NCI-H345 treated with DMSO at 0.1 percent for 48 hours (cell line): ENCODE results near the gene ARHGEF7.
"Not testable (repeated sequence)": the region's sequence is repeated elsewhere in the genome, so short reads cannot be mapped to it uniquely, and the experiment has no call there.

Experiments used
- DNase-seq: peaks from one replicate; lab custom pipeline; 2025; ENCODE audit not compliant: unreplicated experiment; lab: John Stamatoyannopoulos, UW

The ARHGEF7 gene

GRCh38 chr13:111194651-111195050, 79.5 kb downstream of the ARHGEF7 start:
- not testable (repeated sequence) for DNase-seq

GRCh38 chr13:111198732-111199378, 83.7 kb downstream of the ARHGEF7 start:
- not testable (repeated sequence) for DNase-seq

- DNase-seq = no peak
Observed at GRCh38 chr13:111201304-111201940, 86.3 kb downstream of the ARHGEF7 start.

GRCh38 chr13:111202156-111202621, 87.1 kb downstream of the ARHGEF7 start:
- DNase-seq = peak; percentile 40

- DNase-seq = no peak
Observed at GRCh38 chr13:111202745-111203144, 87.6 kb downstream of the ARHGEF7 start.

GRCh38 chr13:111203736-111204389, 88.8 kb downstream of the ARHGEF7 start:
- no peak for DNase-seq

GRCh38 chr13:111204438-111205177, 89.5 kb downstream of the ARHGEF7 start:
- DNase-seq = no peak

- no peak for DNase-seq
Observed at GRCh38 chr13:111206148-111206547, 91.0 kb downstream of the ARHGEF7 start.

GRCh38 chr13:111209613-111210012, 94.5 kb downstream of the ARHGEF7 start:
- DNase-seq = no peak

GRCh38 chr13:111210091-111210490, 95.0 kb downstream of the ARHGEF7 start:
- no peak for DNase-seq

GRCh38 chr13:111210544-111211469, 95.7 kb downstream of the ARHGEF7 start:
- DNase-seq = no peak

- DNase-seq = no peak
Observed at GRCh38 chr13:111211789-111212516, 96.8 kb downstream of the ARHGEF7 start.

- no peak for DNase-seq
Observed at GRCh38 chr13:111212517-111212873, 97.4 kb downstream of the ARHGEF7 start.

- DNase-seq = no peak
Observed at GRCh38 chr13:111213964-111214726, 99.0 kb downstream of the ARHGEF7 start.

- DNase-seq = peak; percentile 58
Observed at GRCh38 chr13:111215081-111216047, 100.3 kb downstream of the ARHGEF7 start.

- DNase-seq = peak; percentile 6
Observed at GRCh38 chr13:111216166-111216960, 101.3 kb downstream of the ARHGEF7 start.

- DNase-seq = no peak
Observed at GRCh38 chr13:111217641-111218040, 102.5 kb downstream of the ARHGEF7 start.
